HL-60/S4 treated with phorbol 12-myristate 13-acetate at 8.2 ng/mL for 4 days and 3 days (cell line): ENCODE data around the gene ZNF394.

ENCODE experiments used
- in situ Hi-C: fragments of 300-500 bp; cut with MboI; formaldehyde crosslinking; loops from 2 replicates; pipeline ENCODE4 v1.15.0; 2022; ENCODE audit warnings: low sequenced_read_pairs

Gene ZNF394

DNA sequence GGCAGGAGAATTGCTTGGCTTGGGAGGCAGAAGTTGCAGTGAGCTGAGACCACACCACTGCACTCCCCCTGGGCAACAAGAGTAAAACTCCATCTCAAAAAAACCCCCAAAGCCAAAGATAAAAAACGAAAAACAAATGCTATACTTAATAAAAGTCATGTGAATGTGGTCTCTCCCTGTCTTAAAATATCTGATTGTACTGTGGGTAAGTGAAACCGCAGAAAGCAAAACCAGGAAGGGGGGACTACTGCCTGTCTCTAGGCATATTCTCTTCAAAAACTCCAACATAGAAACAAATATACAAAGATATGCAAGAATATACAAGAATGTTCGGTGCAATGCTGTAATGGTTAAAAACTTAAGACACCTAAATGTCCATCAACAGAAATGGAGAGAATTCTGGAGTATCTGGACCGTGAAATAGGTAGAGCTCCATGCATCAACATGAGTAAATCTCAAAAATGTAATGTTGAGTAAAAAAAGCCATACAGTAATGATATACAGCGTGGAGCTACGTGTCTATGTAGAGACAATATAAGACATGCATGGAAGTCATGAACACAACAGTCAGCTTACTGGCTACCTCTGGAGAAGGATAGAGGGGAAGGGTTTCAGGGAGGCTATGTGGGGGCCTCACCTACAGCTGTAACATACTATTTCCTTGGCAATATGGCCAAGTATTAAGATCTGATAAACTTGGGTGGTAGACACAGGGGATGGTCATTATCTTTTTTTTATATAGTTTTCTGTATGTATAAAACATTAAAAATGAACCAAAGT lies 2.1 kb downstream of the ZNF394 start:
- in situ Hi-C loops: no loop called here

DNA sequence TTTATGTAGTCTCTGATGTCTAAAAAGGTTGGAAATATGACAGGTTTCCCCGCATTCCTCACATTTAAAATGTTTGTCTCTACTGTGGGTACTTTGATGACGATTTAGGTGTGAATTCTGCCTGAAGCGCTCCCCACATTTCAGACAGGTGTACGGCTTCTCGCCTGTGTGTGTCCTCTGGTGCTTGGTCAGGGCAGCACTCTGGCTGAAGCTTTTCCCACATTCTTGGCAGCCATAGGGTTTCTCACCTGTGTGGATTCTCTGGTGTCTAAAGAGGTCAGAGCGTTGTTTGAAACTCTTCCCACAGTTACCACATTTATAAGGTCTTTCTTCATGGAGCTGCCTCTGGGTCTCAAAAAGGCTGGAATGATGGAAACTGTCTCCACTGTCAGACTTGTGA lies 6.3 kb downstream of the ZNF394 start:
- in situ Hi-C loops: no loop called here

DNA sequence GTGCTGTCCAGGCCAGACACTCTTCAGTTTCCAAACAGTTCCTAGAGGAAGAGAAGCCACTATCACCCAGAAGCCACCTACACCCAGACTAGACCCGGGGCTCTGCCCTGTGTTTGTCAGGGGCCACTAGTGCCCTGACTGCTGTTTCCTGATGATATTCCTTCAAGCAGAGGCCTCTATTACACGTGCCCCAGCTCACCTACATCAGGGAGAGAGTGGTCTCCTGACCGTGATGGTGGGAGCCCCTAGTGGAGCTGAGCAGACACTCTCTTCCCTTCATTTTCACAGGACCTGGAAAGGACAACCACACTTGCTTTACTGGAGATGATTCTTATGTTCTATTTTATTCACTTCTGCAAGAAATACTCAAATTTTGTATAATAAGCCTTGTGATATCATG lies 9.2 kb downstream of the ZNF394 start:
- in situ Hi-C loops: no loop called here

DNA sequence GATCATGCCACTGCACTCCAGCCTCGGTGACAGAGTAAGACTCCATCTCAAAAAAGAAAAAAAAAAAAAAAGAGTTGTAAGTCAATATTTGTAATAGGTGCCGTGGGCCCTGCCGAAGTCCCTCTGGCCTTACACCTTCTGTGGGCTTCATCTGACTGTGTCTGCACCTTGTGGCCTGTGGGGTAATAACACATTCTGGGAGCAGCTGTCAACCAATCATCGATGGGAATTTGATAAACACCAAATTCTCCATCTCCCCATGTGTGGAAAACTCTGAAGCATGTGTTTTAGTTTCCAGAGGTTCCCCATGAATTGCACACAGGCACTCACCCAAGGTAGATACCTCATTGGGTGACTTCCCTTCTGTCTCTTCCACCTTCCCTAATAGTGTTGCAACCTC lies 10.8 kb downstream of the ZNF394 start:
- in situ Hi-C loops: no loop called here

DNA sequence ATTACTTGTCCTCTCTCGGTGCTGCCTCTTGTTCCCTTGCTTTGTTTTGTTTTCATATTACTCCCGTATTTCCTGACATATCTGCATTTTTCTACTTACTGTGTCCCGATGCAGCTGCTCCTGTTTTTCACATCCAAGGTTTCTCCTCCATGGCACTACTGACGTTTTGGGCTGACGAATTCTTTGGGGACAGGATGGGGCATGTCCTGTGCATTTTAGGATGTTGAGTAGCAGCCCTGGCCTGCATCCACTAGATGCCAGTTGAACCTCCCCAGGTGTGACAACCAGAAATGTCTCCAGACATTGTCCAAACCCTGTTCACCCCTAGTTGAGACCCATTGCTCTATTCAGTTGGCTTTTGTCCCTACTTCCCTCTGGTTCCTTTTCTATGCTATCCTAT lies 15.0 kb downstream of the ZNF394 start:
- in situ Hi-C loops: no loop called here

DNA sequence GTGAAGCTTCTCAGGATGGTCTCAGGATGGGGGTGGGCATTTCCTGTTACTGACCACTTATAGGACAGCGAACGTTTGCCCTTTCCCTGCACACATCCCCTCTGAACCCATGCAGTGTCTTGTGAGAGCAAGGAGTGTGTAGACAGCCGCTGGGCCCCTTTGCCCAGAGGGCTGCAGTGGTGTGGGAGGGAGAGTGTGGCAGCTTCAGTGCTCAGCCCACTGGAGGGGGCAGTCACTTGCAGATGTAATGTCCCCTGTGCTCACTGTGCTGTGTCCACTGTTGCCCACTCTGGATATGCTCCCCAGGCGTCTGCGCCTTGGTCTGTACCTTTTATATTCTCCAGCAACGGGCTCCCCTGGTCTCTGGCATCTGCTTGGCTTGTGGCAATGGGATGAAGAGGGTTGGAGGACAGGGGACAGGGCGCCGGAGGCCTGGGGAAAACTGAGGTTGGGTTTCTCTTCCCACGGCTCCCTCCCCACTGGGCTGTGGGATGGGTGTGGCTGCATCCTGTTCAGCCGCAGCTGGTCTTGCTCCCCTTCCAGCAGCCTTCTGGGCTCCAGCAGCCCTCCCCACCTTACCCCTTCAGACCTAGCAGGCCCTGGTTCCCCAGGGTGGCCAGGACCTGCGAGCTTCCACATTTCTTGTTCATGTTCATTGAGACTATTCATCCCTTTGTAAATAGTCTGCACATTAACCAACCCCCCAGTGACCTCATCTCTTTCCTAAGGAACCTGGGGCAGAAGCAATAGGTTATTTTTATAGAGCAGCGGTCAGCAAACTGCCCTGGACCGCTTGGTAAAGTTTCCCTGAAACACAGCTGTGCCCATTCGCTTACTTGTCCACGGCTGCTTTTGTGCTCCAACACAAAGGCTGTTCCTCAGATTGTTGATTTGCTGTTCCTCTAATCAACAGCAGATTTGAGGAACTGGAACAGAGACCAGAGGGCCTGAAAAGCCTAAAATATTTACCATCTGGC lies 21.3 kb downstream of the ZNF394 start:
- in situ Hi-C loops: no loop called here

DNA sequence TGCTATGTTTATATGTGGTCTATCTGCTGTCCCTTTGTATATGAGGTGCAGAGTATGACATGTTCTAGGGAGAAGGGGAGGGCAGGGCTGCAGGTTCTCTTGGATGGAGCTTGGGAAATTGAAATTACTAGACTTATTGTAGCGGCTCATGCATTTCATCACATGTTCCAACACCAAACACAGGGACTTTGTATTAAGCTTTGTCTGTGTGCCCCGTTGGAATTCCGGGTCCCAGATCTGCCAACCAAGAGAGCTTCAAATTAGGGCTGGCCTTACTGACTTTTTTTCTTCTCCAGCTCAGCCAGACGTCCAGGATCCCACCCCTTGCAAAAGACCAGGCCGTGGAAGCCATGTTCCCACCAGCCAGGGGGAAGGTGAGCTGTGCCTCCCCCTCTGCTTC lies 24.0 kb downstream of the ZNF394 start:
- in situ Hi-C loops: no loop called here

DNA sequence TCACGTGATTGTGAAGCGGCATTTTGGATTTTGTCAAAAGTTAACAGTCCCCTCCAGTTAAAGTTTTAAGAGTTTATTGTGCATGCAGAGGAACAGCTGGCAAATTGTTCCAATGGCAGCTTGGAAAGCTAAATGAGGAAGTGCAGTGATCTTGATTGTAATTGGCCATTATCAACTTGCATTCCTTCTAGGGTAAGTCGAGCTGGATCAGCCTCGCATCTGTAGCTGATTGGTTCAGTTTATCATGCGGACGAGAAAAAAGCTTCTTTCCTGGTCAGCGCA lies 26.8 kb downstream of the ZNF394 start:
- in situ Hi-C loops: no loop called here

DNA sequence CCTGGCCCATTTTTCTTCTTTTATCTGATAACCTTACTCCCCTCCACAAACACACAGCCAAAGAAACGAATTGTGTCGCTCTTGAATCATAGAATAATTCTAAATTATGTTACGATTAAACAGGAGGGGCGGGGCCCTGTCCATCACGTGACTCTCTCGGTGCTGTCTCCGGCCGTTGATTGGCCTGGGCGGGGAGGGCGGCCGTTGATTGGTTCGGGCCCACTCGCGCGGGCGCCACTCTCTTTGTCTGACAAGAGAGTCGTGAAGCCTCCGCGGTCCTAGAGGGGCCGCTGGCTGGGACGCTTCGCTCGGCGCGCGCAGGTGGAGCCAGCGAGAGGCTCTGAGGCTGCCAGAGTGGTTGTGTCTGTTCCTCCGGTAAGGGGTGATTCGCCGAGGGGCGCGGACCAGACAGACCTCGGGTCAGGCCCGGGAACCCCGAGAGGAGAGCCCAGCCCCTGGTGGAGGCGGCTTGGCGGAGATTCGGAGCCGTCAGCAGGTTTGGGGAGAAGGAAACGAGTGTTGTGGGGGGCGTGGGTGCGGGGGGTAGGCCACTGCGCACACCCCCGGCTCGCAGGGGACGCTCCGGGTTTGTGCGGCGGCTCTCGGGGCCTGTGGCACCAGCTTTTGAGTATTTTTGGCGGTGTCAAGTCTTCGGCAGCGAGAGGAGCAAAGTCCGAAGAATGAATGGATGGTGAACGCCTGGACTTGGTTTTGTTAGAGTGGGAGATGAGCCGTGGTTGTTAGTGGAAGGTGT lies 27.3 kb downstream of the ZNF394 start, which contains the start of gene ZNF789:
ZNF789 (plus strand) TSS at position 330 of the 754 bp plus-strand sequence. CDS start 3,567 bp downstream, outside the sequence.
- in situ Hi-C loops: no loop called here

DNA sequence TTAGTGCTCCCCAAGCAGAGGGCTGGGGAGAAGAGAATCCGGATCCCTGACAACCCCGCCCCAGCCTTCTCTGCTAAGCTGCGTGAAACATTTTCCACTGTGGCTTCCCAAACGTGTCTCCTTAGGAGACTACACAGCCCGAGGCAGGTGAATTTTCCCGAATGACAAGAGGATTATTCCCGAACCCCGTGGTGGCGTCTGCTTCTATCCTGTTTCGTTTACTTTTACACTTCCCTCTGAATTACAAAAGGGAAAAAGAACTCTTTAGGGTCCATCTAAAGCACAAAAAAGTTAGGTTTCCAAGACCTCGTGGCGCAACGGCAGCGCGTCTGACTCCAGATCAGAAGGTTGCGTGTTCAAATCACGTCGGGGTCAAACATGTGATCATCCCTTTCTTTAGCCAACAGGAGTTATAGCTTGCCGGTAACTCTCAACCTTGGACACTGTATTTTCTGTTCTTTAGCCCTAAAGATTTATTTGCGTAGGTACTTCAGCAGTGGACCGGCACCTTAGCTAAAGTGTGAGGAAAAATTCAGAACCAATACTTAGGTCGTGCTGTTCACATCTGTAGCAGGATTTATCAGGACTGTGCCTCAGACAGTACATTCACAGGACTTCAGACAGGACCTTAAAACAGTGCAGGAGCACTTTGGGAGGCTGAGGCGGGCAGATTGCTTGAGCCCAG lies 30.6 kb downstream of the ZNF394 start:
- in situ Hi-C loops: no loop called here

DNA sequence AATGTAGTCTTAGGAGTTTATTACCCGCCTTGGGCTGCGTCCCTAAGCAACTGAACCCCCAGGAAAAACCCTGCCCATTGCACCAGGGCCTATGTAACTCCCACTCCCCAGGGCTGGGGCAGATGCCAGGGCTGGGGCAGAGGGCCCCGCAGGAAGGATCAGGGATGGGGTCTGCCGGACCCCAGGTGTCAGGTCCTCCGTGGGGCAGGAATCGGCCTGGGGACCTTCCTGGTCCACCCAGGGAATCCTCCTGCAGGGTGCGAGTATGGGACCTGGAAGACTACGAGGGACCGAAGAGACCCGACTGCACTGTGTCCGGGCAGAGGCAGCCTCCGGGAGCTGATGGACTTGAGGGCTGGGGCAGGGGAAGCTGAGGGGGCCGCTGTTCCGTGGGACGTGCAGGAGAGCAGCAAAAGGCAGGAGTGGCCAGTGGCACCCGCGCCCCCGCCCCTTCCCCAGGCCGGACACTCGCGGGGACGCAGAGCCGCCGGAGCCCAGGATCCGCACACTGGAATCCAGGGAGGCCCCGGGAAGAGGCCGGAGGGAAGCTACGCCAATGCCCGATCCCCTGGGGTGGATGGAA lies 31.7 kb downstream of the ZNF394 start:
- in situ Hi-C loops: no loop called here

DNA sequence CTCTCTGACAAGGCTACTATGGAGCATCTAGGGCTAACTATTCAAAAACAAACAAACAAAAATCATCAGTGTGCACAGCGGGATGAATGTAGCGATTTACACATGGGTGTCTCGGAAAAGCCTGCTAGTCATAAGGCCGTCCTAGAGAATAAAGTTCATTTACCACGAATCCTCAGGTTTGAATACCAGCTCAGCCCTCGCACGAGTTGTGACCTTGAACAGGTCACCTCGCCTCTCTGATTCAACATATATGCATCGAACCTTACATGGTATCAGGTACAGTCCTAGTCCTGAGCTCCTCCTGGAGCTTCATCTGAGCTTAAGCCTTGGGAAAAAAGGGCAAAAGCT lies 34.7 kb downstream of the ZNF394 start:
- in situ Hi-C loops: no loop called here

DNA sequence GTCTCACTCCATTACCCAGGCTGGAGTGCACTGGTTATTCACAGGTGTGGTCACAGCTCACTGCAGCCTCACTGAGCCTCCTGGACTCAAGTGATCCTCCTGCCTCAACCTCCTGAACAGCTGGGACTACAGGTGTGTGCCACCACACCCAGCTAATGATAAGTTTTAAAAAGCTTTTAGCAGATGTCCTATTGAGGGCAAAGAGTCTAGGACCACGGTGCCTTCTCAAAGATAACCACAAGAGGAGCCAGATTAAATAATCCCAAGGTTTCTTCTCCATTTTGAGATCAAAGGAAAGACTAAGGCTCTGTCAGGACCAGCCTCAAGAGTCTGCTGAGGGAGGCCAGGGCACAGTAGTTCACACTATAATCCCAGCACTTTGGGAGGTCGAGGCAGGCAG lies 38.9 kb downstream of the ZNF394 start:
- in situ Hi-C loops: no loop called here

DNA sequence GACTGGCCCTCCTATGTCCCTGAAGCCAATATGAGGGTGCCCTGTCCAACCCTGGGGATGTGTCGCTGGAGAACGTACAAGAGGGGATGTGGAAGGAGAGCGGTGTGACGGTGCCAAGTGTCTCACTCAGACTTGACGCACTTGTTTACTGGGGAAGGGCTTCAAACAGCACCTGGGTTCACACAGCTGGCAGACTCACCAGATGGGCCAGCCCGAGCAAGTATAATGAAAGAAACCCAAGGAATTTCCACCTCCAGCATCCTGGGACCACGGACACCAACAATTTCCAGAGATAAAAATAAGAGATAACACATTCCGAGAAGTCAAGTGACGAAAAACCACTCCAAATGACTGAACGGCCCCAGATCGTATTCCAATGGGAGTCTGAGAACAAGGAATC lies 39.4 kb downstream of the ZNF394 start:
- in situ Hi-C loops: no loop called here

DNA sequence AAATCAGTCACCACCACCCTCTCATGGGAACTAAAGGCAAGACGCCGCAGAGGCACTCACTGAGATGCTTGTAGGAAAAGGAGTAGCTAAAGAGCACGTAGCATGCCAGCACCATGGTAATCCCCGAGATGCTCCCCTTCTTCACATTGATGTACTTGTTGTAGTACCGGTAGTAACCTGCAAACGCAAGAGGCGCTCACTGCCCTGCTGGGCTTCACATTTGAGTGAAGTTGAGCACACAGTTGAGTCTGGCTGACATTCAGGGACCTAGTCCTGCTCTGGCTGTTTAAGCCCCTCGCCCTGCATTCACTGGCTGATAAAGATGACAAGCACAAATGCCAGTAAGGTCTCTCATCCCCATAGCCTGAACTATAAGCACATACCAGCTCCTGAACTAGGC lies 41.0 kb downstream of the ZNF394 start:
- in situ Hi-C loops: no loop called here

DNA sequence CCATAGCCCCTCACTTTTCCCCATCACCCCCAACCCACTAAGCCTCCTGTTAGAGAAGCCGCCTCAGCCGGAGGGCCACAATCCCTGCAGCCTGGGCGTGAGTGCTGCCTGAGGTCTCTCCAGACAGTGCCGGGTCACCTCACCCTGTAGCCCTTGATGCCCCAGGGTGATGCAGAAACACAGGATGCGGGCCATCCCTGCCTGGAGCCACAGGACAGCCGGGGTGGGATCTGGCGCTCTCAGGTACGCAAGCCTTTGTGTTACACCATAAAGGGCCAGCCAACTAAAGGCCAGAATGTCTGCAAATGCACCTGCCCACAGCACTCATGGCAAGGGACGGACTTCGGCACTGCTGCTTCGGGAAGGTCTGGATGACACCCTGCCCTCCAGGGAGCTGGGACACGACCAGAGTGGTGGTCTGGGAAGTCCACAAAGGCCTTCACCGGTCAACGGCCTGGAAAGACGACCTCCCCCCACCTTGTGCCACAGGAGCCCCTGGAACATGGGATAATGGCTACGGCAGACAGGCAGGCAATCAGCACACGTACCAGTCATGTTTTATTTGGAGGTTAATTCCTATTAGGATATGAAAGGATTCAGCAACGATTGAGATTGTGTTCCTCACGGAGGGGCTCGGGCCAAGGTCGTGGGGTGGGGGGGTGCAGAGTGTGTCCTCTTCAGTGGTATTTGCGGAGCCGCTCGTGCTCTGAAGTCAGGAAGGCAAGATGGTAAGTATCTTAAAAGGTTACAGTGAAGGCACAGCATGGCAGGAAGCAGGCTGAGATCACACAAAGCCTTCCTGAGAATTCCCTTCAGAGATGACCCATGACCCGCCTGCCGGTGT lies 42.2 kb downstream of the ZNF394 start:
- in situ Hi-C loops: no loop called here

DNA sequence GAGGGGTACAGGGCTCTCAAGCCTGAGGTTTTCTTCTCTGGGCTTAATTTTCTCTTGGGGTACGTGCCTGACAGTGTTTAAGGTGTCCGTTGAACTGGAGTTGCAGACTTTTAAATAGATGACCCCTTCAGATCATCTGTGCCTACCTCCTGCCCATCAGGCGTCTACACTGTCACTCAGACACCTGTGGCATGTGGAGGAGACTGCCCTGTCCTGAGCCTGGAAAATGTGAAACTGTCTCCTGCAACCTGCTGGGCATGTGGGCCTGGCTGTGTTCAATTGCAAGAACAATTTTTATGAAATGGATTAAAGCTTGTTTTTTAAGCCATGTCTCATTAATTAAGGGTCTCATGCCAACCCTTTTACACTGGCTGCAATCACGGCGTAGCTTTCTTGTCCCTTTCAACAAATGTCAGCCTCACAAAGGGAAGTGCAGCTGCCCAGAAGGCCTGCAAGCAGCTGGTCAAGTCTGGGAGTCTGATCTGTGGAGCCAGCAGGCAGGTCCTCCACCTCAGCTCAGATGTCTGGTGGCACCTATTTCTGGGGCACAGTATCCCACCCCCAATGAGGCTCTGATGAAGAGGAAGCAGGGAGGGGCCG lies 42.9 kb downstream of the ZNF394 start:
- in situ Hi-C loops: no loop called here

DNA sequence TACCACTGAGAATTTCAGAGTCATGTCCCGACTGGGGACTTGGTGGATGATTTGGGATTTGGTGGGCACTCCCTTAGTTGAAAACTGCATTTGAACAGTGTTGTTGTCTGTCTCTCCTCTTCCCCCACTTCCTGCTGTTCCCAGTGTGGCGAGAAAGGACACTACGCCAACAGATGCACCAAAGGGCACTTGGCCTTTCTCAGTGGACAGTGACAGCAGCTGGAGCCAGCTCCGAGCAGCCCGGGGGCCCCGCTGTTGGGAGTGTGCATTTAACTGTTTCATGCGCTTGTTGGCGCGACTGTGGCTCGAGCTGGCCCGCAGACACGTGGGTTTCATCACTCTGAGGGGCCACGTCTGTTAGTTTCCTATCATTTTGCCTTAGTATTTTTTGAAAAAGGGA lies 43.8 kb downstream of the ZNF394 start:
- in situ Hi-C loops: no loop called here

DNA sequence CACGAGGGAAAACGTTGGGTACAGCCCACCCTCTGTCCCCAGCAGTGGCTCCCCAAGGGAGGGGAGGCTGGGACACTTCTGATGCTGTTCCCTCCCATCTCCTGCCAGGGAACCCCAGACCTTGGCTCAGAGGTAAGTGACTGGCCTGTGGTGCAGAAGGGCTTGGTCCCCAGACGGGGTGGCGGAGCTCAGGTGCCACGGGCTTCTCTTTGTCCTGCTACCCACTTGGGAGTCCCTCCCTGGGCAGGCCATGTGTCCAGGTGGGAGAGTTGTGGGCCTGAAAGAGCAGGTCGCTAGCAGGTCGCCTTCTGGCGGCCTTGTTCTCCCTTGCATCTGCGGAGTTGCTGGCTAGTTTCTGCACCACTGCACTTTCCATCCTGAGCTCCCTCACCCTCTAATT lies 44.2 kb downstream of the ZNF394 start:
- in situ Hi-C loops: no loop called here
